GM21423 (cell line): ENCODE measurements around the gene FGF2.
"Not testable (repeated sequence)": the region's sequence is repeated elsewhere in the genome, so short reads cannot be mapped to it uniquely, and the experiment has no call there.

Experiments
- ATAC-seq: cut with Tn5 transposase; IDR thresholded peaks from one replicate; pipeline ENCODE4 v1.9.1; 2021; ENCODE audit warnings: mild to moderate bottlenecking, moderate library complexity; ENCODE audit not compliant: unreplicated experiment

Gene FGF2

DNA sequence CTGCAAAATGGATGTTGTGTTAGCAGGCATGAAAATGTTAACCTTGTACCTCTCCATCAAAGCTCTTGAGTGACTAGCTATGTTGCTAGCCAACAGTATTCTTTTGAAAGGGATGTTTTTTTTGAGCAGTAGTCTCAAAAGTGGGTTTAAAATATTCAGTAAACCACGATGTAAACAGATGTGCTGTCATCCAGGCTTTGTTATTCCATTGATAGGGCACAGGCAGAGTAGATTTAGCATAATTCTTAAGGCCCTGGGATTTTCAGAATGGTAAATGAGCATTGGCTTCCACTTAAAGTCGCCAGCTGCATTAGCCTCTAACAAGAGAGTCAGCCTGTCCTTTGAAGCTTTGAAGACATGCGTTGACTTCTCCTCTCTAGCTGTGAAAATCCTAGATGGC lies 18.4 kb downstream of the FGF2 start:
- ATAC-seq = no peak

DNA sequence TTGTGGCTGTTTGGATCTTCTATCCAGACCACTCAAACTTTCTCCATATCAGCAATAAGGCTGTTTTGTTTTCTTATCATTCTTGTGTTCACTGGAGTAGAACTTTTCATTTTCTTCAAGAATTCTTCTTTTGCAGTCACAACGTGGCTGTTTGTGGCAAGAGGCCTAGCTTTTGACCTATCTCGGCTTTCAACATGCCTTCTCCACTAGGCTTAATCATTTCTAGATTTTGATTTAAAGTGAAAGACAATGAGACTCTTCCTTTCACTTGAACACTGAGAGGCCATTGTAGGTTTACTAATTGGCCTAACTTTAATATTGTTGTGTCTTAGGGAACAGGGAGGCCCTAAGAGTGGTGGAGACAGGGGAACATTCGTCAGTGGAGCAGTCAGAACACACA lies 19.1 kb downstream of the FGF2 start:
- ATAC-seq = no peak

DNA sequence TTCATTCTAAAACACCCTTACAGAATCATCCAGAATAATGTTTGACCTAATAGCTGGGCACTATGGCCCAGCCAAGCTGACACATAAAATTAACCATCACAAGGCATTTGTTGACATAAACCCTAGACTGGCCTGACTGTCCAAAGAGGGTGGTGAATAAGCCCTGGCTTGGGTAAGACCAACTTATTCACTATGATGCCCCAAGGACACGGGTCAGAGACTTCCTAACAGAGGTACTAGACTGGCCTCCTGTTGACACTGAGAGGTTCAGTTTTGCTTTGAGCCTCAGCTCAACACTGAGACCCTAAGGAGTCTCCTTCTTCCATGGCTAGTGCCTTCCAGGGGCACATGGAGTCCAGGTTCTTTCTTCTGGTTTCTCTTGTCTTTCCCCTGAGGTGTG lies 21.3 kb downstream of the FGF2 start:
- no peak for ATAC-seq

DNA sequence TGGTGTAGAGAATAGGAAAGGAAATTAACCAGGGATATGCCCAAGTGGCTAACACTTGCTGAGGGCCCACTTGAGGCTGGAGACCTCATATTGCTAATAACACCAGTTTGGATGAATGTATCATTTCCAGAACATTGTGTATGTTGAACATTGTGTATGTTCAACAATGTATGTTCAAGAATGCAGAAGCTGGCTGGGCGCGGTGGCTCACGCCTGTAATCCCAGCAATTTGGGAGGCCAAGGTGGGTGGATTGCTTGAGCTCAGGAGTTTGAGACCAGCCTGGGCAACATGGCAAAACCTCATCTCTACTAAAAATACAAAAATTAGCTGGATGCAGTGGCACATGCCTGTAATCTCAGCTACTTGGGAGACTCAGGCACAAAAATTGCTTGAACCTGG lies 23.2 kb downstream of the FGF2 start:
- not testable (repeated sequence) for ATAC-seq

DNA sequence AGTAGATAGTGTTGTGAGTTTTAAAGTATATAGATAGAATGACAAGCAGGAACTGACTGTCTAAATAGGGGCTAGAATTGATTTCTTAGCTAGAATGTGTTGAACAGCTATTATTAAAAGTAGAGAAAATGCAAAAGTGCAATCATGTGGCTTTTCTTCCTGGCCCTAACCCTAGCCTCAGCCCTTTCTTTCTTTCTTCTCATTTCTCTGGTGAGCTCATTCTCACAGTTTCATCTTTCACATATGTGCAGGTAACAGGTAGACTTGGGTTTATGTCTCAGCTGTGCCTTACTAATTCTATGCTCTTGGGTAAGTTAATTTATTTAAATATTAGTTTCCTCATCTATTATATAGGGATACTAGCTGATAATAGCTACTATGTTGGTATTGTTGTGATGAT lies 24.9 kb downstream of the FGF2 start:
- no peak for ATAC-seq

DNA sequence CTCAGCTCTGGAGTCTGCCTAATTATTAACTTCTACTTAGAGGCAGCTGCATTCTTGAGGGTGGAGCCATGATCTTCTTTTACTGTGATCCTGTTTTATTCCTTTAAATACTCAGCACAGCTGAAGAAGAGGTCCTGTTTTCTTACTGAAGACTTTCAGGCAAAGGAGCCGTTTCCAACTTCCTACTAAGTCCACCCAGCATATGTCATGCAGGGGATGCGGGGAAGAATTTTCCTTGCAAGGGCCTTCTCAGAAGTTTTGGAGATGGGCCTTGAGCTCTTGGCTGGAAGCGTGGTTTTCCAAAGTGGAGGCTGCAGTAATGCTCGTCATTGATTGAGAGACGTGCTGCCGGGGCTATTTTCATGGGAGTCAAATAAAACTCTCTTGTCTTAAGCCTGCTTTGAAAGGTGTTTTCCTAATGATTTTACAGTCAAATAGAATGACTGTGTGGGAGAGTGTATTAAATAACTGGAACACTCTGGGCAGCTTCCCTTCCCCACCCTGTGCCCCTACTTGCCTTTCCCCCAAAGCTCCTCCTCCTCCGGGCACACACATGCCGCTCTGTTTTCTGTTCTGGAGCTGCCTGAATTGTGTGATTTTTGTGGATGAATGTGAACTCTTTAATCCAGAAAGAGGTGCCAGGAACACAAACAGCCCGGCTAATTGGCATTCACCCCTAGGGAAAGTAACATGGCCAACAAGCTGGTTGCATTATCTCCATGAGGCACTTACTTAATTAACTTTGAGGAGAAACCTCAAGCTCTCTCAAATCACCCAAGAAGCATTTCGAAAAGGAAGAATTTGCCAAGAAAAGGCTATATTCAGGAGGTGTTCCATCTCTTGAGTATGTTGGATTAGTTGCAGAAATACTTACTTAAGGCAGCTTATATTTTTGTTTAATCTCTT lies 28.1 kb downstream of the FGF2 start:
- no peak for ATAC-seq

DNA sequence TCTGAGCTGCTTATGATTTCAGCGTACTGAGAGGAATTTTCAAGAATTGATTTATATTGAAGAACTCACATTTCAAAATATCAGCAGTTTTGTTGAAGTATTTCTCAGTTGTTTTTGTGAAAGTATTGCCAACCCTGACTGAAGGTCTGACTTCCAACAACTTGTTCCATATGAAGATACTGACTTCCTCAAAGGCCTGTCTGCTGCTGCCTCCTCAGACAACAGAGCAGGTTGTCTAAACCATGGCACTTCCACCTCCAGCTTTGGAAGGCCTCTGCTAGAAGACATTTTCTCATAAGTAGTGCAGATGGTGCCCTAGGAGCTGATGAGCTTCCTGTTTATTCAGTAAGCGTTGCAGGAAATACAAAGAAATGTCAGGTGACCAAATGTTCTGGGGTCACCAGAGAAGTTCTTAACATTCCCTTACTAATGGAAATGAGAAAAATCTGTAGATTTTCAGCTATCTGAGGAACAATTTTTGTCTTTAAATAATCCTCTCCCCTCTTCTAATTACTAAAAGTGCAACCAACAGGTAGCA lies 28.8 kb downstream of the FGF2 start:
- no peak for ATAC-seq

DNA sequence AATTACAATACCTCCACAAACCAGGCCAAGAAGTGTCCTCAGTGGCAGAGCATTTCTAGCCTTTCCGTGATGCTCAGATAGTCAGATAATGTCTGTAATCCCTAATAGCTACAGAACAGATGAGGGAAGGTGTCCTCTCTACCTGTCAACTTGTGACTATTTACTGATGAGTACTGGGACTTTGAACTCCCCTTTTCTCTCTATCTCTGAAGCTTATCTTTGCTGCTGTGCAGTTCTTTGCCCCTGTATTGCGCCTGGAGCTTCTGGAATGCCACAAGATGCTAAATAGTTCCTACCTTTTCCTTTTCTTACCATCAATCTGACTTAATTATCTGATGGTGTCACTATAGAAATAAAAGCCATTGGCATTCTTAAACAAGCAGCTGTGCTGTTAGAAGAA lies 30.5 kb downstream of the FGF2 start:
- no peak for ATAC-seq

DNA sequence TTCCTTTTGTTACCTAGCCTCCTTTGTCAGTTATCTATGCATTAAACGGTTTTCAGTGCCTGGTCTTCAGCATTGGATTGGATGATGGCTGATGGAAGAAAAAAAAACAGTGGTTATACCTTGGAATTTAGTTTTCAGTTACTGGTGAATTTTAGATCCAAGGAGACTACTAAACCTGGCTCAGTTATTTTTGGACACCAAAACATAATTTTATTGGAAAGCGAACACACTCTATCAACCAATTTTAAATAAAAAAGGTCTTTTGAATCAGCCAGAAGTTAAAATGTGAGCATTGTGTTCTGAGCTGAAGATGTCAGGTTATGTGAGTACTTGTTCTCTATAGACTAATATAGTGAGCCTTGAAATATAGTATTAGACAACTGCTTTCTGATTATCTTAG lies 32.1 kb downstream of the FGF2 start:
- ATAC-seq = no peak

DNA sequence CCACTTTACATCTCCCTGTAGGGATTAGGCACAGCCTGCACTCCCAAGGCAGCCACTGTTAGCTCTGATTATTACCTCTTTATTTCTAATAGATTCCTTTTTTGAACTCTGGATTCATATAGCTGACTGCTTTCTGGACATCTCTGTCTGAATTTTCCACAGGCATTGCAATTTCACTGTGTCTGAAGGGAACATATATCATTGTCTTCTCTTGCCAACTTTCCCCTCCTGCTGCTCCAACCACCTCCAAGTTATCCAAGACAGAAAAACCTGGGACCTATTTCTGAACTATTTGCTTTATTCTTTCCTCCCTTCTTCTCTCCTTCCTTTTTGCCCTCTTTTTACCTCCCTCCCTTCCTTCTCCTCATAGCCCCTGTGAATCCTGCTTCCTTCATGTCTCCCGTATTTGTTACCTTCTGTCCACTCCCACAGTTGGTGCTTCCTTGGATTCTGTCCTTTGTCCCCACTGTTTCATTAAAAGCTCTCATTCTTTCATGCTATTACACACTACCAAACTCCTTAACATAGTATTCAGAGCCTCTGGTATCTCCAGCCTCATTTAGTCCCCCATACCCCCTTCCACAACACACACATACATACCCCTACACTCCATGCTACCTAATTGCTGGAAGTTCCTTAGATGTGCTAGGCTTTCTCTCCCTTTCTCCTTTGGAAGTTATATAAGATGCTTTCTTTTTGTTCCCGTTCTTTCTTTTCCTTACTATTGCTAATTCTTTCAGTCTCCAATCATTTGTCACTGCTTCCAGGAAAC lies 34.7 kb downstream of the FGF2 start:
- ATAC-seq = no peak

DNA sequence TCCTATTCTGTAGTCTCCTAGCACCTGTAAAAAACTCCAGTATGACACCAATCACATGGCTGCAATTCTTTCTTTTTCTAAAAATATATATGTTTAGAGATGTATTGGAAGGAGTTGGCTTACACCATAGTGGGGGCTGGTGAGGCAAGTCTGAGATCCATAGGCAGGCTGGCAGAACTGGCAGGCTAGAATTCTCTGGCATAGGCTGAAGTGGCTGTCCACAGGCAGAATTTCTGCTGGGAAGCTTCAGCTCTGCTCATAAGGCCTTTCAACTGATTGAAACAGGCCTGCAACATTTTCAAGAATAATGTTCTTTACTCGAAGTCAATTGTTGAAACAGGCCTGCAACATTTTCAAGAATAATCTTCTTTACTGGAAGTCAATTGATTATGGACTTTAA lies 37.0 kb downstream of the FGF2 start:
- ATAC-seq = no peak

DNA sequence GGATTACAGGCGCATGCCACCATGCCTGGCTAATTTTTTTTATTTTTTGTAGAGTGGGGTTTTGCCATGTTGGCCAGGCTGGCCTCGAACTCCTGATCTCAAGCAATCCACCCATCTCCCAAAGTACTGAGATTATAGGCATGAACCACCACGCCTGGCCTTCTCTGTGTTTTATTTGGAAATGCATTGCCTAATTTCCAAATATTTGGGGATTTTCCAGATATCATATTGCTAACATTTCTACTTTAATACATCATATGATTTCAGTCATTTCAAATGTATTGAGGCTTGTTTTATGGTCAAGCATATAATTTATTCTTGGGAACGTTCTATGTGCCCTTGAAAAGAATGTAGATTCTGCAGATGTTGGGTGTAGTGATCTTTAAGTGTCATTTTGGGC lies 38.8 kb downstream of the FGF2 start:
- no peak for ATAC-seq

DNA sequence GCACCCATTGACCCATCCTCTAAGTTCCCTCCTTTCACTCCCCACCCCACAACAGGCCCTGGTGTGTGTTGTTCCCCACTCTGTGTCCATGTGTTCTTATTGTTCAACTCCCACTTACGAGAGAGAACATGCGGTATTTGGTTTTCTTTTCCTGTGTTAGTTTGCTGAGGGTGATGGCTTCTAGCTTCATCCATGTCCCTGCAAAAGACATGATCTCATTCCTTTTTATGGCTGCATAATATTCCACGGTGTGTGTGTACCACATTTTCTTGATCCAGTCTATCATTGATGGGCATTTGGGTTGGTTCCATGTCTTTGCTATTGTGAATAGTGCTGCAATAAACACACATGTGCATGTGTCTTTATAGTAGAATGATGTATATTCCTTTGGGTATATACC lies 41.6 kb downstream of the FGF2 start:
- ATAC-seq = not testable (repeated sequence)

DNA sequence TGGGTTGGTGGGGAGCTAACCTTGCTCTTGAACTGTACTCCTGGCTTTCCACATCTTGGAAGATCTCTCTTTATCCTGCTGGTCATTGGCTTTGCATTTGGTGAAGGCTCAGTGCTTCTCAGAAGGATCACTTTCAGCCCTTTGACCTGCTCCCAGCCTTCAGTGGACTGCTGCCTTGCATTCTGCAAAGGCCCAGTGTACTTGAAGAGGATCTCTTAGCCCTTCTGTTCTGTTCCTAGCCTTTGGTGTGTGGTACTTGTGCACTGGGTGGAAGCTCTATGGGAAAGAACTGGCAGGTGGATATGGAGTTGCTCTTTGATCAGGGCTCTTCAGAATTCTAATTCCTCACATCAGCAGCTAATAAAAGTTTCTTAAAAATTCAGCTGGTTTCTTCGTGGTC lies 46.5 kb downstream of the FGF2 start:
- no peak for ATAC-seq

DNA sequence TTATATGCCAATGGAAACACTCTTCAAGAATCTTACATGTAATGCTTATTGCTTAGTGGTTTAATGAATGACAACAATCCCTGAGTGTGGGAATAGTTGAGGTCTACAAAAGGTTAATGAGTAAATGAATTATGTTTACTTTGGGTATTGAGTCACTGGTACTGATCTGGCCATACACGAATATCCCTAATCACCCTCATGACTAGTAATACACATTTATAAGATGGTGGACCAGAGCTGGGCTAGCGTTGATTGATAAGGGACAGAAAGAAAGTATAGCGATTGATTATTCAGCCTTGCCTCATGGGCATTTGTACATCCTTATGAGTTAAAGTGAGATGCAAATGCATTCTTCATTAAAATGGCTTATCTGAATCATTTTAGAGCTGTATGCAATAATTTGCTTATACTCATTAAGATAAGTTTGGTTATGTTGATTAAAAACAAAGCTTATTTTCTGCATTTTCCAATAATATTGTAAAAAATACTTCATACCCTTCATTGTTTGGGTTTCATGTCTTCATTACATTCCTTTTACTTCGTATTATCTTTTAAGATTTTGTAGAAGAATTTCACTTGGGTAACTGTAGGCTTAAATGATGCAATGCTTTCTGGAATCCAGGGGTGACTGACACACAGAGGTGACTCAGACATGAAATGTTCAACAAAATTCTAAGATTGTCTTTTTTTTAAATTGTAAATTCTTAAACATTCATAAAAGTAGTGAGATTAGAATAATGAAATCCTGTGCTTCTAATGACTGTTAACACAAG lies 47.4 kb downstream of the FGF2 start:
- ATAC-seq = no peak

DNA sequence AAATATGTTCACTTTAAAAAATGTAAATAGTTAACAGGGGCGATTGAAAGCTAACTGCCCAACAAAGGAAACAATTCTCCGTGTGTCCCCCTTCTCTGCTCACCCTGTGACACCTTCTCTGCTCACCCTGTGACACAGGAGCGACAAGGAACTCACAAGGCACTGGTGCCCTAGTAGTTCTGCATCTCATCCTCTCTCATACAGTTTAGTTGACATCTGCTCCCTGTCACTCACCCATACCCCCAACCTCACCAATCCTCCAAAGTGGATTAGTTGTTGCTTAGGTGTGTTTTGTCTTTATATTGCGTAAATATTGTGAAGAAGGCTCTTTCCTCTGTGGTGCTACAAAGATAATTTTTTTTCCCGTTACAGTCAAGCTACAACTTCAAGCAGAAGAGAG lies 49.3 kb downstream of the FGF2 start:
- ATAC-seq = no peak

DNA sequence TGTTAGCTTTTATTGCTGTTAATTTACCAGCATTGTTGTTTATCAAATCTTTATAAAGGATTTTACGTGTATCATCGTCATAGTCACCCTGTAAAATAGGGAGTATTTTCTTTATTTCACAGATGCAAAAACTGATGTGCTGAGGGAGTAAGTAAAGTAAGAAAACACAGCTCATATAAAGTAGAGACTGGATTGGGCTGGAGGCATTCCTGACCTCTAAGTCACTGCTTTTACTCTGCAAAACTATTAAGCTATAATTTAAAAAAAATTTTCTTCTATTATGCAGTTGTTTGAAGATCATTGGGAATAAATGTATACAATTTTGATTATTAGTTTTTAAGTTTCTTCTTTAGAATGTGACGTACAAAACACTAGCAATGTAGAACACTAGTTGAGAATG lies 49.8 kb downstream of the FGF2 start:
- ATAC-seq = no peak

DNA sequence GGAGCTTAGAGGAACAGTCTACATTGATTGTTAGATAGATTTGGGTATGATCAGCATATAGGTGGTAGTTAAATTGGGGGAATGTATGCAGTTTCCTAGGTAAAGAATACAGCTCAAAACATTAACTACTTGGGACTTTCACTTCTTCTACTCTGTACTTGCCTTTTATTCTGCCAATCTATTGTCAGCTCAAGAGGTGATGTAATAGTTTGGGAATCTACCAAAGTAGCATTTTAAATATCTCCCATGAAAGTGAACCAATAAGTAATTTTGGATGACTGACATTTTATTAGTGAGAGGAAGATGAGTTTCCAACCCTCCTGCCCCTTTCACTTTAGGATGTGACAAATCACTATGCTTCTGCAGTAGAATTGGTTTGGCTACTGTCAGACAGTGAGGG lies 52.4 kb downstream of the FGF2 start:
- ATAC-seq = no peak

DNA sequence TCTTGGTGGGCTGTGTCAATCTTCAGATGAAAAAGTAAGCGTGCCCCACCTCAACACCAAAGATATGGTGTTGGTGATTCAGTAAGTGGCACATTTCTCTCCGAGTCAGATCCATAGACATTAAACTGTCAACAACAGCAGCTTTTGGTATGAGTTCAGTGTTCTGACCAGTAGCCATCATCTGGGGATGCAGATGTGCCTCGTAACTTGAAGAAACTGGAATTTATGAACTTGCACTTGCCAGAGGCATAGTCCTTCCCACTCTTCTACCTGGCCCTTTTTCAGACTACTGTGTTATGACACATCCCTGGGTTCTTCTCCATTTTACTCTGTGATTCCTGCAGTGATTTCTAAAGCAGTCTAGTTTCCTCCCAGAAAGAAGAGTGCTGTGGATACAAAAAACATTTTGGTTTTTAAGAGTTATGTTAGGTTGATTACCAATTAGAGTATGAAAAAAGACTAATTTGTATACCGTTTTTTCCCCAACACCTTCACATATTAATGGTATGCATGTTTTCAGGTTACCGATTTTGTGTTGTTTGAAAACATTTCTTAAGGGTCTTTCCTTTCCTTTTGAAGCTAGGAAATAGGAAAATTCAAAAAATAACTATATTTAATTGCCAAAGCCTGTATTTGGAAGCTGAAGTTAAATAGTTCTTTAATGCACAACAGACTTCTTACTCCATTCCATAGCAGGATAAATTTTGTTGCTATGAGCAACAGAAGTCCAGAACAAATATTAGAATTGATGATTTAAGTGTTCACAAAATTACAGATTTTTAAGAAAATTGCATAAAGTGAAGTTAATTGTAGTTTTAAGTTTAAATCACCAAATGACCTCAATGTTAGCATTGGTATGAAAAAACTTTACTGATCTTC lies 56.5 kb downstream of the FGF2 start:
- ATAC-seq = no peak

DNA sequence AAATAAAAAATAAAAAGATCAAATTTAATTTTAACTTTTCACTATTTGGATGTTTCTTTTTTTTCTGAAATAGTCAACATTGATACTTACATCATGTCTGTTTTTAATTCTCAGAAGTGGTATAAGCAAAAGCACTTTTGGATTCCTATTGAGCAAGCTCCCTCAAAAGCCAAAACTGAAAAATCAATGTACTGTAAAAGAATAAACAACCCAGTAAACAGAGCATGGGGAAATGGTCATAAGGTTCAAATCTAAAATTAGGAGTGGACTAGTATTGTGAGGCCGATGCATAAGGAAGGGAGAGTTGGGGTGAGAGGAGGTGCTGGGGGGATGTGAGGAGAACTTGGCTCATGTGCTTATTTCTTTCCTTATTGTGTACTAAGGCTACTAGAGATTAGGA lies 57.9 kb downstream of the FGF2 start:
- ATAC-seq = no peak
